Measurements from ENCODE around the gene GDPD5.
A peak's percentile ranks its signal among the peaks of the same experiment; 100 is the strongest.

The GDPD5 gene

DNA sequence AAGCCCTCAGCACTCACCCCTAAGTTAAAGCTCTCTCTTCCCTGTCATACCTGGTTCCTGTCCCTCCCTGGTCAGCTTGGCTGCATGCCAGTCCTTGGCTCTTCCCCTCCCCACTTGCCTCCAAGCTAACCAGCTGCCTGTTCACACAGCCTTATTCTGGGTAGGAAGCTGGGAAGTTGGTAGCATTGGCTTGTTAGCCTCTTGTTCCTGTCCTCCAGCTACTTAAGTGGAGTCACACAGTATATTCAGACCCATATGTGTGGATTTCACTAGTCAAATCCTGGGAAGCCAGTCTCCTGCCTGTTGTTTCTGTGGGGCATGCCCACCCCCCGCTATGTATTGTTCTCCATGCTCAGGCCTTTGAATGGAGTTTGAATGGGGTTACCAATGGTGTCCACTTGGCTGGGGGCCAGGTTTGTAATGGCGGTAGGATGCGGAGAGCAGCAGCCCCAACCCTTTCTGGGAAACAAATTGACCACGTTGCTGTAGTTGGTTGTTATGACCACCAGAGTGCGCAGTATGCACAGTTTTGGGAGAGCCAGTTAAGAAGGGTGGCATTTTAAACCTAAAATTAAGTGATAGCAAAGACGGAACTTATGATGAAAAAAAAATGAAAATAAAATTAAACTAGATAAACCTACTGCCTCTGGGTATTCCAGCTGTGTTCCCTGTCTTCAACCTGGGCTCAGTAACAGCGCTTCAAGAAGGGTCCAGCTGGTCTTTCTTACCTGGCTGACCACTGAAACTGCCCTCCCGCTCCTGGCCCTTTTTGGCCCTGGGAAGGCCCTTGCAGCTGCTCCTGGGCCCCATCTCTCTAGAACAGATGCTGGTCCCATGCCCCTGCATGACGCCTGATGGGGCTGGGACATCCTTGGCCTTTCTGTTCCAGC lies 137.1 kb downstream of the GDPD5 start:
- ATAC-seq (replicated peaks) = peak; percentile 86
- Mint-ChIP-seq H3K36me3 (ENCODE audit: insufficient read depth) (no peaks in the 10 kb centered on the region), H3K4me1 (ENCODE audit: low read depth in 2 of 2) (peaks cover 9% of the 10 kb centered on the region in 2 donors)

DNA sequence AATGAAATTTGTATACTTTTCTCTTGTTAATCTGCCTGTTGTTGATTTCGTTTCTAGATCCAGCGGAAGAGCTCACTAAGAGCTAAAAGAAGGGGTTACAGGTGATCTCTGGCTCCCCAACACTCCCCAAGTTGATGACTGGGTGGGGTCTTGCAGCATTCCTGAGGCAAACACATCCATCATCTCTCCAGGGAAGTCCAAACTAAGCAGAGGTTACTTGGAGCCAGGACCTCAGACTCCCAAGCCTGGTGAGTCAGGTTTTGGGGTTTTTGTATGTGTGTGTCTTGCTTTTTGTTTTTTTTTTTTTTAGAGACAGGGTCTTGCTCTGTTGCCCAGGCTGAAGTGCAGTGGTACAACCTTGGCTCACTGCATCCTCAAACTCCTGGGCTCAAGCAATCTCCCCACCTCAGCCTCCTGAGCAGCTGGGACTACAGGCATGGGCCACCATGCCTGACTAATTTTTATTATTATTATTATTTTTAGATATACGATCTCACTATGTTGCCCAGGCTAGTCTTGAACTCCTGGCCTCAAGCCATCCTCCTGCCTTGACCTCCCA lies 137.9 kb downstream of the GDPD5 start:
- DNase-seq (no peak), ATAC-seq (replicated peaks) (no peak)
- no peak overlapping the region for H3K27ac Mint-ChIP-seq
- no peaks in the 10 kb centered on the region for H3K9me3 Mint-ChIP-seq
- peaks cover 0 to 10% of the 10 kb centered on the region in 2 donors for H3K27me3 Mint-ChIP-seq
- no peak overlapping the region for H3K4me3 Mint-ChIP-seq
- no peaks in the 10 kb centered on the region for H3K36me3 Mint-ChIP-seq (ENCODE audit: insufficient read depth)
- H3K4me1 Mint-ChIP-seq (ENCODE audit: low read depth in 2 of 2) = peaks cover 15 to 16% of the 10 kb centered on the region in 2 donors

More for the DNA sequence above, 137.1 kb downstream of the GDPD5 start:
- H3K27ac Mint-ChIP-seq = no peak overlapping the region
- peak; percentile 66 to 68 (median 68) for DNase-seq
- H3K4me3 Mint-ChIP-seq = no peak overlapping the region
- H3K9me3 Mint-ChIP-seq = no peaks in the 10 kb centered on the region
- peaks cover 0 to 10% of the 10 kb centered on the region in 2 donors for H3K27me3 Mint-ChIP-seq

DNA sequence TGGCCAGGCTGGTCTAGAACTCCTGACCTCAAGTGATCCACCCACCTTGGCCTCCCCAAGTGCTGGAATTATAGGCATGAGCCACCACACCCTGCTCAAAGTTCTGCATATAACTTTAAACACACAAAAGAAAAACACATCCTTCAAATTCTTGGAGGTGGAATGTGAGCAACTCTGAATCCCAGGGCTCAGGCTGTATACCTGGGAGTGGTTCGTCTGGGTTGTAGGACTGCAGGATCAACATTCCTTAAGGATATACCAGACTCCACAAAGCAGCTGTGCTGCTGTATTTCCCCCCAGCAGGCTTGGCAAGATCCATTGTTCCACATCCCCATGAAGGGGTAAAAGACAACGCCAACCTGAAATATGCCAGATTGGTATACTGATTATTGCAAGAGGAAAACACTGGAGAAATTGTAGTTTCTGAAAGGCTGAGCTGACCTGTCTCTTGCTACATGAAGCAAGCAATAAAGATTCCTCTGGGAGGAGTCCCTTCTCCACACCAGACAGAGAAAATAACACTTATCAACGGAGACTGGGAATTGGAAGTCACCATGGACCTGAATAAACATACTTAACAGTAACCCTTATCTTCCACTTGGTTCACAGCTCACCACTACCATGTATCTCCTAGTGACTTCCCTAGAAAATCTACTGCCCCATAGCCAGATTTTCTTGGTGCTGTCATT lies 138.7 kb downstream of the GDPD5 start:
- ATAC-seq (replicated peaks) (no peak), DNase-seq (no peak)
- Mint-ChIP-seq H3K36me3 (ENCODE audit: insufficient read depth) (no peaks in the 10 kb centered on the region), H3K27me3 (peaks cover 0 to 10% of the 10 kb centered on the region in 2 donors), H3K4me1 (ENCODE audit: low read depth in 2 of 2) (peaks cover 15 to 16% of the 10 kb centered on the region in 2 donors), H3K27ac (no peak overlapping the region), H3K9me3 (no peaks in the 10 kb centered on the region), H3K4me3 (no peak overlapping the region)
